ENCODE measurements around the gene CCDC188. TPM values are rescaled to one million over a fixed set of nuclear protein-coding genes. Genes with fewer than 3 reads are reported as not detected.

Gene CCDC188
- total and polyA plus RNA-seq, 2 of the 13 experiments (the other 11 are each of a cell fraction or from before 2014, with no cell fraction given): not detected

DNA sequence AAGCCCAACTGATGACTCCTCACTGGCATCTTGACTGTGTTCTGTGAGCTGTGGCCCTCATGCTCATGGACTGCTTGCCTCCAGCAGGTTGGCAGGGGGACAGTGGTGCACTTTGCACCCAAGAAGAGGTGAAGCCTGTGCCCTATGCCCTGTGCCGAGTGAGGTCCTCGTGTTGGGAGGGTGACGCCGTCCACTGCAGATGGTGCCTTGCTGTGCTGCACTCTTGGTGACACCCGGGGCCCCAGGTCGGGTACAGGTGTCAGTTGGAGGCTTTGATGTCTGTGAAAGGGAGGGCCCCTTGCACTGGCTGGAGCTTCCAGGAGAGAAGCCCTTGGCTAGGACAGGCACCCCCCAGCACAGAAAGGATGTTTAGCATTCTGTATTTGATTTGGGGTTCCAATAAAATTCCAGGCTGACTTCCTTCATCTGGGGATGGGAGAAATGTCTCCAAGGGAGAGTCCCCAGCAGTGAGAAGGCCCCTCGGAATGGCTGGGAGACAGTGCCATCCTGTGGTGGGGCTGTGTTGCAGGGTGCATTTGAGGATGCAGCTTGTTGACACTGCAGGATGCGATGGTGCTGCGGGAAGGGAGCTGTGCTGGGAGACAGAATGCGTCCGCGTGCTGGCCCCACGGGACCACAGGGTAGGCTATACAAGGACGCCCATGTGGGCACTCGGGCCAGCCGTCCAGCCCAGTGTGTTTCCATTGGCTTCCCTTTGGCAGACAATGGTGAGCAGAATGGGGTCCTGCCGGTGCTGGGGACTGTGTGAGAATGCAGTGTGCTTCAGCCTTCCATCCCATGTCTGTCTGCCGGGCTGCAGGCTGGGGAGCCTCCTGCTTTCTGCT lies 21.7 kb downstream of the CCDC188 start (continued):
- no peak for TF ChIP-seq HCFC1 (IDR thresholded peaks at IDR 0.05; ENCODE audit: low read depth, low read length)
- TF ChIP-seq PTBP1 (IDR thresholded peaks at IDR 0.05; ENCODE audit: low read depth, low read length, poor library complexity, severe bottlenecking): no peak
- no peak for TF ChIP-seq ZNF773 (CRISPR knock-in tag; IDR thresholded peaks at IDR 0.05; ENCODE audit: borderline replicate concordance)
- TF ChIP-seq PCBP1 (IDR thresholded peaks at IDR 0.05; ENCODE audit: borderline replicate concordance, low read depth, low read length): no peak
- TF ChIP-seq ZNF232 (CRISPR knock-in tag; IDR thresholded peaks at IDR 0.05; ENCODE audit: borderline replicate concordance): no peak
- no peak for TF ChIP-seq TAF1 (CRISPR knock-in tag; IDR thresholded peaks at IDR 0.05)
- no peak for TF ChIP-seq MAFK (conservative IDR thresholded peaks at IDR 0.05 in 1 of 2, IDR thresholded peaks at IDR 0.05 in 1 of 2; ENCODE audit: low read length in 2 of 2)
- TF ChIP-seq DNMT3B (CRISPR knock-in tag; conservative IDR thresholded peaks at IDR 0.05): no peak
- no peak for TF ChIP-seq ZNF678 (CRISPR knock-in tag; IDR thresholded peaks at IDR 0.05)
- no peak for TF ChIP-seq ZC3H13 (CRISPR knock-in tag; IDR thresholded peaks at IDR 0.05)
- no peak for TF ChIP-seq HOXA7 (CRISPR knock-in tag; IDR thresholded peaks at IDR 0.05)
- TF ChIP-seq IRX3 (CRISPR knock-in tag; IDR thresholded peaks at IDR 0.05; ENCODE audit: borderline replicate concordance, low read depth): no peak
- TF ChIP-seq ZNF335 (CRISPR knock-in tag; IDR thresholded peaks at IDR 0.05): no peak
- TF ChIP-seq, protein P1, sequence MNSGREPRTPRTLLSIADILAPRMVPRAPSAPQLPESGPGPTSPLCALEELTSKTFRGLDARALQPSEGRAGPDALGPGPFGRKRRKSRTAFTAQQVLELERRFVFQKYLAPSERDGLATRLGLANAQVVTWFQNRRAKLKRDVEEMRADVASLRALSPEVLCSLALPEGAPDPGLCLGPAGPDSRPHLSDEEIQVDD (CRISPR knock-in tag; IDR thresholded peaks at IDR 0.05; ENCODE audit: borderline replicate concordance): no peak; the same call in 1 of the 2 replicates
- TF ChIP-seq GFI1 (CRISPR knock-in tag; IDR thresholded peaks at IDR 0.05; ENCODE audit: borderline replicate concordance): peak; percentile 52; the same call in 1 of the 2 replicates
- TF ChIP-seq FOXO1 (CRISPR knock-in tag; IDR thresholded peaks at IDR 0.05): peak; percentile 52; the same call in 1 of the 2 replicates
- peak; percentile 72 for TF ChIP-seq NR2C2 (CRISPR knock-in tag; IDR thresholded peaks at IDR 0.05; ENCODE audit: borderline replicate concordance)
- TF ChIP-seq ZNF788 (CRISPR knock-in tag; IDR thresholded peaks at IDR 0.05; ENCODE audit: borderline replicate concordance): no peak
- TF ChIP-seq ZNF431 (CRISPR knock-in tag; IDR thresholded peaks at IDR 0.05; ENCODE audit: borderline replicate concordance, low read depth): no peak
- peak; percentile 59; the same call in 1 of the 2 replicates for TF ChIP-seq RXRA (CRISPR knock-in tag; IDR thresholded peaks at IDR 0.05)
- TF ChIP-seq ZNF766 (CRISPR knock-in tag; IDR thresholded peaks at IDR 0.05; ENCODE audit: borderline replicate concordance): no peak
- TF ChIP-seq NPAS2 (CRISPR knock-in tag; IDR thresholded peaks at IDR 0.05; ENCODE audit: borderline replicate concordance): no peak
- TF ChIP-seq, protein P2, sequence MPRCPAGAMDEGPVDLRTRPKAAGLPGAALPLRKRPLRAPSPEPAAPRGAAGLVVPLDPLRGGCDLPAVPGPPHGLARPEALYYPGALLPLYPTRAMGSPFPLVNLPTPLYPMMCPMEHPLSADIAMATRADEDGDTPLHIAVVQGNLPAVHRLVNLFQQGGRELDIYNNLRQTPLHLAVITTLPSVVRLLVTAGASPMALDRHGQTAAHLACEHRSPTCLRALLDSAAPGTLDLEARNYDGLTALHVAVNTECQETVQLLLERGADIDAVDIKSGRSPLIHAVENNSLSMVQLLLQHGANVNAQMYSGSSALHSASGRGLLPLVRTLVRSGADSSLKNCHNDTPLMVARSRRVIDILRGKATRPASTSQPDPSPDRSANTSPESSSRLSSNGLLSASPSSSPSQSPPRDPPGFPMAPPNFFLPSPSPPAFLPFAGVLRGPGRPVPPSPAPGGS (CRISPR knock-in tag; IDR thresholded peaks at IDR 0.05): no peak
- TF ChIP-seq, protein P3, sequence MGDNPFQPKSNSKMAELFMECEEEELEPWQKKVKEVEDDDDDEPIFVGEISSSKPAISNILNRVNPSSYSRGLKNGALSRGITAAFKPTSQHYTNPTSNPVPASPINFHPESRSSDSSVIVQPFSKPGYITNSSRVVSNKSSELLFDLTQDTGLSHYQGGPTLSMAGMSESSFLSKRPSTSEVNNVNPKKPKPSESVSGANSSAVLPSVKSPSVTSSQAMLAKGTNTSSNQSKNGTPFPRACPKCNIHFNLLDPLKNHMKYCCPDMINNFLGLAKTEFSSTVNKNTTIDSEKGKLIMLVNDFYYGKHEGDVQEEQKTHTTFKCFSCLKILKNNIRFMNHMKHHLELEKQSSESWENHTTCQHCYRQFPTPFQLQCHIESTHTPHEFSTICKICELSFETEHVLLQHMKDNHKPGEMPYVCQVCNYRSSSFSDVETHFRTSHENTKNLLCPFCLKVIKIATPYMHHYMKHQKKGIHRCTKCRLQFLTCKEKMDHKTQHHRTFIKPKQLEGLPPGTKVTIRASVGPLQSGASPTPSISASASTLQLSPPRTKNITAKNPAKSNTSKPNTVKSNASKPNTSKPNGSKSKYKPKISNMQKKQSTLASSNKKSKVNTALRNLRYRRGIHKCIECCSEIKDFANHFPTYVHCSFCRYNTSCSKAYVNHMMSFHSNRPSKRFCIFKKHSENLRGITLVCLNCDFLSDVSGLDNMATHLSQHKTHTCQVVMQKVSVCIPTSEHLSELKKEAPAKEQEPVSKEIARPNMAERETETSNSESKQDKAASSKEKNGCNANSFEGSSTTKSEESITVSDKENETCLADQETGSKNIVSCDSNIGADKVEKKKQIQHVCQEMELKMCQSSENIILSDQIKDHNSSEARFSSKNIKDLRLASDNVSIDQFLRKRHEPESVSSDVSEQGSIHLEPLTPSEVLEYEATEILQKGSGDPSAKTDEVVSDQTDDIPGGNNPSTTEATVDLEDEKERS (CRISPR knock-in tag; IDR thresholded peaks at IDR 0.05): peak; percentile 71; the same call in 1 of the 2 replicates
- TF ChIP-seq DMAP1 (CRISPR knock-in tag; IDR thresholded peaks at IDR 0.05): no peak
